HepG2 (cell line): Measurements from ENCODE around the gene ADPRM. TPM values are rescaled to one million over a fixed set of nuclear protein-coding genes. Genes with fewer than 3 reads are reported as not detected.
A peak's percentile ranks its signal among the peaks of the same experiment; 100 is the strongest.

Experiments
- CREB1 ChIP-seq, 2 experiments: fragments of 450-650 bp in 1 of 2; IDR thresholded peaks; 2 replicates each; pipeline ENCODE4 v1.6.1; 2016 to 2017; ENCODE audit warnings: control low read depth in 1 of 2, mild to moderate bottlenecking in 1 of 2, missing compliant biosample characterization in 1 of 2, missing genetic modification characterization in 1 of 2
- GABPB1 ChIP-seq: IDR thresholded peaks from 2 replicates; pipeline ENCODE4 v1.6.1; 2016; ENCODE audit warnings: mild to moderate bottlenecking, missing genetic modification reagents, moderate library complexity, missing compliant biosample characterization
- HOXA7 ChIP-seq: sonication (generic); formaldehyde crosslinking; IDR thresholded peaks from 2 replicates; pipeline ENCODE4 v1.8.1; 2022; ENCODE audit warnings: mild to moderate bottlenecking, missing genetic modification reagents, moderate library complexity
- NCOA1 ChIP-seq: sonication (generic); formaldehyde crosslinking; IDR thresholded peaks from 2 replicates; pipeline ENCODE4 v1.9.0; 2021; ENCODE audit warnings: missing genetic modification reagents
- NFIC ChIP-seq: IDR thresholded peaks from 2 replicates; pipeline ENCODE4 v1.6.1; 2012; ENCODE audit warnings: mild to moderate bottlenecking, low read length, inconsistent platforms
- ZNF629 ChIP-seq: sonication (generic); formaldehyde crosslinking; conservative IDR thresholded peaks from 2 replicates; pipeline ENCODE4 v1.5.0; 2020; ENCODE audit warnings: missing genetic modification reagents
- ZNF773 ChIP-seq: sonication (generic); formaldehyde crosslinking; IDR thresholded peaks from 2 replicates; pipeline ENCODE4 v1.4.0; 2020; ENCODE audit warnings: missing genetic modification reagents, borderline replicate concordance
- ZNF775 ChIP-seq: sonication (generic); formaldehyde crosslinking; IDR thresholded peaks from 2 replicates; pipeline ENCODE4 v1.4.0; 2020; ENCODE audit warnings: missing genetic modification reagents, mild to moderate bottlenecking, moderate library complexity, borderline replicate concordance
- polyA plus RNA-seq, 8 experiments: library from polyadenylated mRNA; depleted of rRNA in 3 of 8; stranded (reverse) in 7 of 8; unstranded in 1 of 8; fragments of >200 nt; fragmentation: Illumina TruSeq in 4 of 8; extraction: Trizol in 4 of 8; gene quantifications; 2 replicates each; pipeline versions ENCODE4 v1.2.1 to v1.2.3, GENCODE V29; 2011 to 2016; ENCODE audit warnings: low read depth in 4 of 8, missing spikeins in 1 of 8, mixed read lengths in 1 of 8; ENCODE audit not compliant: insufficient read depth in 1 of 8
- total RNA-seq, 5 experiments: library from RNA; depleted of rRNA; stranded (reverse); fragments of >200 nt; fragmentation: Illumina TruSeq; extraction: Trizol; gene quantifications; 2 replicates each; pipeline ENCODE4 v1.2.3, GENCODE V29; 2016; ENCODE audit warnings: low read depth in 1 of 5
- TF ChIP-seq, protein P1 (sequence below): sonication (generic); formaldehyde crosslinking; conservative IDR thresholded peaks from 2 replicates; pipeline ENCODE4 v1.4.0; 2020; ENCODE audit warnings: missing genetic modification reagents
- TF ChIP-seq, protein P2 (sequence below): IDR thresholded peaks from 2 replicates; pipeline ENCODE4 v1.6.1; 2016
- TF ChIP-seq, protein P3 (sequence below): sonication (generic); formaldehyde crosslinking; IDR thresholded peaks from 2 replicates; pipeline ENCODE4 v1.4.0; 2020; ENCODE audit warnings: mild to moderate bottlenecking, missing genetic modification reagents
- TF ChIP-seq, protein P4 (sequence below): sonication (generic); formaldehyde crosslinking; IDR thresholded peaks from 2 replicates; pipeline ENCODE4 v1.4.0; 2020; ENCODE audit warnings: missing genetic modification reagents

ADPRM gene
- total and polyA plus RNA-seq, 2 of the 13 experiments (the other 11 are each of a cell fraction or from before 2014, with no cell fraction given) = 5.6 to 10.8 TPM

DNA sequence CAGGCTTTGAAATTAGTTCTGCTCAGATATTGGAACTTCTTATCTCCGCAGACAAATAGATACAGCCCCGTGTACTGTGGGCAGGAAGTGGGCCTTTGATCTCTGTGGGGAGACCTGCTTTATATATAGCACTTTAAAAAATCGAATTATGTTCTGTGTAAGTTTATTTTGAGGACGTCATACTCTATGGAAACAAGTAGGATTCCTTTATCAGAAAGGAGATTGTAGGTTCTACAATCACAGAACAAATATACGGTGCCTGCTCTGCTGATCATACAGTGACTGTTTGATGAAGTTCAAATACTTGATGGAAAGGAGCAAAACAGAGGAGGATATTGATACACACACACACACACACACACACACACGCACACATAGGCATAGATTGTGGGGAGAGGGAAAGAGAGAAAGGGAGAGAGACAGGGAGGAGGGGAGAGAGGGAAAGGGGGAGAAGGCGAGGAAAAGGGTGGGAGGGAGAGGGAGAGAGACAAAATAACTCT lies 47.2 kb downstream of the ADPRM start (continued):
- TF ChIP-seq, protein P1, sequence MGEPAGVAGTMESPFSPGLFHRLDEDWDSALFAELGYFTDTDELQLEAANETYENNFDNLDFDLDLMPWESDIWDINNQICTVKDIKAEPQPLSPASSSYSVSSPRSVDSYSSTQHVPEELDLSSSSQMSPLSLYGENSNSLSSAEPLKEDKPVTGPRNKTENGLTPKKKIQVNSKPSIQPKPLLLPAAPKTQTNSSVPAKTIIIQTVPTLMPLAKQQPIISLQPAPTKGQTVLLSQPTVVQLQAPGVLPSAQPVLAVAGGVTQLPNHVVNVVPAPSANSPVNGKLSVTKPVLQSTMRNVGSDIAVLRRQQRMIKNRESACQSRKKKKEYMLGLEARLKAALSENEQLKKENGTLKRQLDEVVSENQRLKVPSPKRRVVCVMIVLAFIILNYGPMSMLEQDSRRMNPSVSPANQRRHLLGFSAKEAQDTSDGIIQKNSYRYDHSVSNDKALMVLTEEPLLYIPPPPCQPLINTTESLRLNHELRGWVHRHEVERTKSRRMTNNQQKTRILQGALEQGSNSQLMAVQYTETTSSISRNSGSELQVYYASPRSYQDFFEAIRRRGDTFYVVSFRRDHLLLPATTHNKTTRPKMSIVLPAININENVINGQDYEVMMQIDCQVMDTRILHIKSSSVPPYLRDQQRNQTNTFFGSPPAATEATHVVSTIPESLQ (CRISPR knock-in tag) = no peak
- TF ChIP-seq, protein P2, sequence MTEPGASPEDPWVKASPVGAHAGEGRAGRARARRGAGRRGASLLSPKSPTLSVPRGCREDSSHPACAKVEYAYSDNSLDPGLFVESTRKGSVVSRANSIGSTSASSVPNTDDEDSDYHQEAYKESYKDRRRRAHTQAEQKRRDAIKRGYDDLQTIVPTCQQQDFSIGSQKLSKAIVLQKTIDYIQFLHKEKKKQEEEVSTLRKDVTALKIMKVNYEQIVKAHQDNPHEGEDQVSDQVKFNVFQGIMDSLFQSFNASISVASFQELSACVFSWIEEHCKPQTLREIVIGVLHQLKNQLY (CRISPR knock-in tag) = no peak
- TF ChIP-seq HOXA7 = no peak
- no peak for TF ChIP-seq ZNF773
- TF ChIP-seq NCOA1 = no peak
- TF ChIP-seq, protein P3, sequence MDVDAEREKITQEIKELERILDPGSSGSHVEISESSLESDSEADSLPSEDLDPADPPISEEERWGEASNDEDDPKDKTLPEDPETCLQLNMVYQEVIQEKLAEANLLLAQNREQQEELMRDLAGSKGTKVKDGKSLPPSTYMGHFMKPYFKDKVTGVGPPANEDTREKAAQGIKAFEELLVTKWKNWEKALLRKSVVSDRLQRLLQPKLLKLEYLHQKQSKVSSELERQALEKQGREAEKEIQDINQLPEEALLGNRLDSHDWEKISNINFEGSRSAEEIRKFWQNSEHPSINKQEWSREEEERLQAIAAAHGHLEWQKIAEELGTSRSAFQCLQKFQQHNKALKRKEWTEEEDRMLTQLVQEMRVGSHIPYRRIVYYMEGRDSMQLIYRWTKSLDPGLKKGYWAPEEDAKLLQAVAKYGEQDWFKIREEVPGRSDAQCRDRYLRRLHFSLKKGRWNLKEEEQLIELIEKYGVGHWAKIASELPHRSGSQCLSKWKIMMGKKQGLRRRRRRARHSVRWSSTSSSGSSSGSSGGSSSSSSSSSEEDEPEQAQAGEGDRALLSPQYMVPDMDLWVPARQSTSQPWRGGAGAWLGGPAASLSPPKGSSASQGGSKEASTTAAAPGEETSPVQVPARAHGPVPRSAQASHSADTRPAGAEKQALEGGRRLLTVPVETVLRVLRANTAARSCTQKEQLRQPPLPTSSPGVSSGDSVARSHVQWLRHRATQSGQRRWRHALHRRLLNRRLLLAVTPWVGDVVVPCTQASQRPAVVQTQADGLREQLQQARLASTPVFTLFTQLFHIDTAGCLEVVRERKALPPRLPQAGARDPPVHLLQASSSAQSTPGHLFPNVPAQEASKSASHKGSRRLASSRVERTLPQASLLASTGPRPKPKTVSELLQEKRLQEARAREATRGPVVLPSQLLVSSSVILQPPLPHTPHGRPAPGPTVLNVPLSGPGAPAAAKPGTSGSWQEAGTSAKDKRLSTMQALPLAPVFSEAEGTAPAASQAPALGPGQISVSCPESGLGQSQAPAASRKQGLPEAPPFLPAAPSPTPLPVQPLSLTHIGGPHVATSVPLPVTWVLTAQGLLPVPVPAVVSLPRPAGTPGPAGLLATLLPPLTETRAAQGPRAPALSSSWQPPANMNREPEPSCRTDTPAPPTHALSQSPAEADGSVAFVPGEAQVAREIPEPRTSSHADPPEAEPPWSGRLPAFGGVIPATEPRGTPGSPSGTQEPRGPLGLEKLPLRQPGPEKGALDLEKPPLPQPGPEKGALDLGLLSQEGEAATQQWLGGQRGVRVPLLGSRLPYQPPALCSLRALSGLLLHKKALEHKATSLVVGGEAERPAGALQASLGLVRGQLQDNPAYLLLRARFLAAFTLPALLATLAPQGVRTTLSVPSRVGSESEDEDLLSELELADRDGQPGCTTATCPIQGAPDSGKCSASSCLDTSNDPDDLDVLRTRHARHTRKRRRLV (CRISPR knock-in tag) = no peak
- TF ChIP-seq, protein P4, sequence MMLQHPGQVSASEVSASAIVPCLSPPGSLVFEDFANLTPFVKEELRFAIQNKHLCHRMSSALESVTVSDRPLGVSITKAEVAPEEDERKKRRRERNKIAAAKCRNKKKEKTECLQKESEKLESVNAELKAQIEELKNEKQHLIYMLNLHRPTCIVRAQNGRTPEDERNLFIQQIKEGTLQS (CRISPR knock-in tag) = no peak
- TF ChIP-seq CREB1 (IDR thresholded peaks at IDR 0.05) = no peak
- TF ChIP-seq CREB1 (CRISPR knock-in tag; IDR thresholded peaks at IDR 0.05) = peak; percentile 59; the same call in 1 of the 2 replicates
- TF ChIP-seq NFIC = peak; percentile 39; the same call in 1 of the 2 replicates
- no peak for TF ChIP-seq ZNF775
- no peak for TF ChIP-seq ZNF629 (CRISPR knock-in tag)
- no peak for TF ChIP-seq GABPB1
